Neural progenitor cell (in vitro differentiated cells): ENCODE results near the gene AMN1. TPM values are rescaled to one million over a fixed set of nuclear protein-coding genes. Genes with fewer than 3 reads are reported as not detected.

ENCODE experiments used
- DNase-seq: peaks from one replicate; pipeline ENCODE4 v3.0.0-alpha.2; 2016; ENCODE audit warnings: low spot score
- H2AFZ ChIP-seq: fragments of 200-600 bp; sonication (generic); replicated peaks from 2 replicates; pipeline ENCODE4 v1.6.1; 2016; ENCODE audit warnings: antibody characterized with exemption
- H3F3A ChIP-seq: fragments of 200-600 bp; sonication (generic); 2 replicates; pipeline ENCODE4 v1.6.1; 2016; ENCODE audit warnings: antibody characterized with exemption, low read depth
- H3K27ac ChIP-seq: fragments of 200-600 bp; sonication (generic); 2 replicates; pipeline ENCODE4 v1.5.1; 2016; ENCODE audit warnings: mild to moderate bottlenecking
- H3K27me3 ChIP-seq: fragments of 200-600 bp; sonication (generic); 2 replicates; pipeline ENCODE4 v1.6.1; 2016; ENCODE audit warnings: mild to moderate bottlenecking, moderate library complexity
- H3K36me3 ChIP-seq: fragments of 200-600 bp; sonication (generic); 2 replicates; pipeline ENCODE4 v1.5.1; 2016
- H3K4me1 ChIP-seq: fragments of 200-600 bp; sonication (generic); 2 replicates; pipeline ENCODE4 v1.6.1; 2016; ENCODE audit warnings: mixed run types
- H3K4me2 ChIP-seq: fragments of 200-600 bp; sonication (generic); 2 replicates; pipeline ENCODE4 v1.6.1; 2016
- H3K4me3 ChIP-seq: fragments of 200-600 bp; sonication (generic); 2 replicates; pipeline ENCODE4 v1.5.1; 2016
- H3K79me2 ChIP-seq: fragments of 200-600 bp; sonication (generic); 2 replicates; pipeline ENCODE4 v1.6.1; 2016; ENCODE audit warnings: low read depth
- H3K9ac ChIP-seq: fragments of 200-600 bp; sonication (generic); 2 replicates; pipeline ENCODE4 v1.6.1; 2016
- H3K9me3 ChIP-seq: fragments of 200-600 bp; sonication (generic); 2 replicates; pipeline ENCODE4 v1.5.1; 2016; ENCODE audit warnings: low read depth
- H4K20me1 ChIP-seq: fragments of 200-600 bp; sonication (generic); 2 replicates; pipeline ENCODE4 v1.6.1; 2016; ENCODE audit warnings: low read depth
- H3K27ac Mint-ChIP-seq: 3 replicates; pipeline ENCODE4 v1.8.0; 2021; ENCODE audit warnings: mixed read lengths
- H3K27me3 Mint-ChIP-seq: 2 replicates; pipeline ENCODE4 v1.8.0; 2022; ENCODE audit warnings: low read depth, mild to moderate bottlenecking, inconsistent platforms, moderate library complexity, mixed read lengths; ENCODE audit not compliant: insufficient read depth
- H3K36me3 Mint-ChIP-seq: 3 replicates; pipeline ENCODE4 v1.8.0; 2021; ENCODE audit warnings: mixed read lengths
- H3K4me1 Mint-ChIP-seq: 3 replicates; pipeline ENCODE4 v1.8.0; 2021; ENCODE audit warnings: mixed read lengths
- H3K4me3 Mint-ChIP-seq: 3 replicates; pipeline ENCODE4 v1.8.0; 2021; ENCODE audit warnings: mild to moderate bottlenecking, moderate library complexity, mixed read lengths
- H3K9me3 Mint-ChIP-seq: 3 replicates; pipeline ENCODE4 v1.8.0; 2020; ENCODE audit warnings: mixed read lengths
- CTCF ChIP-seq: fragments of 200-600 bp; sonication (generic); IDR thresholded peaks from 2 replicates; pipeline ENCODE4 v1.5.1; 2017; ENCODE audit warnings: antibody characterized with exemption, mild to moderate bottlenecking
- EZH2 ChIP-seq: fragments of 200-600 bp; sonication (generic); IDR thresholded peaks from 2 replicates; pipeline ENCODE4 v1.6.1; 2017; ENCODE audit warnings: antibody characterized with exemption, mild to moderate bottlenecking, moderate library complexity
- EZH2phosphoT487 ChIP-seq: fragments of 200-600 bp; sonication (generic); IDR thresholded peaks from 2 replicates; pipeline ENCODE4 v1.6.1; 2017; ENCODE audit warnings: antibody characterized with exemption
- total RNA-seq: library from RNA; depleted of rRNA; stranded (reverse); fragments of >200 nt; gene quantifications from 2 replicates; pipeline ENCODE4 v1.2.3, GENCODE V29; 2015; ENCODE audit warnings: low replicate concordance

The AMN1 gene
- total RNA-seq, 1 donor from 2014 or later, result 29.4 TPM

- no peaks in the 10 kb centered on the region for H3K36me3 ChIP-seq
Observed at GRCh38 chr12:31687101-31687527, 41.7 kb downstream of the AMN1 start.

GRCh38 chr12:31685801-31686200 lies 43.0 kb downstream of the AMN1 start:
- H3K27me3 Mint-ChIP-seq, result peaks cover 6% of the 10 kb centered on the region
- no peaks in the 10 kb centered on the region for H3K79me2 ChIP-seq
- DNase-seq, result no peak
- H3K4me1 Mint-ChIP-seq, result no peaks in the 10 kb centered on the region
- H3K27ac Mint-ChIP-seq, result no peak overlapping the region
- H3F3A ChIP-seq, result no peaks in the 10 kb centered on the region
- H3K4me3 ChIP-seq, result no peak overlapping the region
- H3K4me2 ChIP-seq, result no peak overlapping the region
- H3K4me1 ChIP-seq, result no peaks in the 10 kb centered on the region
- no peak overlapping the region for H3K9ac ChIP-seq
- H2AFZ ChIP-seq, result no peak overlapping the region
- H3K27ac ChIP-seq, result no peak overlapping the region
- no peaks in the 10 kb centered on the region for H3K9me3 ChIP-seq
- no peaks in the 10 kb centered on the region for H3K36me3 ChIP-seq
- H3K36me3 Mint-ChIP-seq, result peaks cover 19% of the 10 kb centered on the region
- no peaks in the 10 kb centered on the region for H4K20me1 ChIP-seq
- H3K9me3 Mint-ChIP-seq, result peaks cover 36% of the 10 kb centered on the region
- TF ChIP-seq EZH2, result no peak
- no peak for TF ChIP-seq CTCF
- no peak for TF ChIP-seq EZH2phosphoT487
- no peaks in the 10 kb centered on the region for H3K27me3 ChIP-seq
- H3K4me3 Mint-ChIP-seq, result no peak overlapping the region

More at GRCh38 chr12:31687101-31687527, 41.7 kb downstream of the AMN1 start:
- Histone ChIP-seq H3K4me3 (no peak overlapping the region), H3K4me1 (no peaks in the 10 kb centered on the region), H3K4me2 (no peak overlapping the region), H3K9ac (no peak overlapping the region), H4K20me1 (no peaks in the 10 kb centered on the region), H3K79me2 (no peaks in the 10 kb centered on the region), H3K27me3 (no peaks in the 10 kb centered on the region), H3K9me3 (no peaks in the 10 kb centered on the region), H2AFZ (no peak overlapping the region), H3F3A (no peaks in the 10 kb centered on the region), H3K27ac (no peak overlapping the region)
- Mint-ChIP-seq H3K4me1 (no peaks in the 10 kb centered on the region), H3K27ac (no peak overlapping the region), H3K9me3 (peaks cover 35% of the 10 kb centered on the region), H3K4me3 (no peak overlapping the region), H3K36me3 (peaks cover 19% of the 10 kb centered on the region), H3K27me3 (peaks cover 4% of the 10 kb centered on the region)
- DNase-seq, result no peak
- no peak for TF ChIP-seq CTCF
- TF ChIP-seq EZH2, result no peak
- no peak for TF ChIP-seq EZH2phosphoT487

GRCh38 chr12:31682136-31682962 lies 46.5 kb downstream of the AMN1 start:
- no peak overlapping the region for H3K4me2 ChIP-seq
- H3K9me3 ChIP-seq, result no peaks in the 10 kb centered on the region
- no peak overlapping the region for H3K9ac ChIP-seq
- H3K4me3 Mint-ChIP-seq, result no peak overlapping the region
- H3K27ac Mint-ChIP-seq, result no peak overlapping the region
- H3K79me2 ChIP-seq, result no peaks in the 10 kb centered on the region
- no peak overlapping the region for H2AFZ ChIP-seq
- peaks cover 6% of the 10 kb centered on the region for H3K27me3 Mint-ChIP-seq
- peaks cover 19% of the 10 kb centered on the region for H3K36me3 Mint-ChIP-seq
- H4K20me1 ChIP-seq, result no peaks in the 10 kb centered on the region
- peak; percentile 90 for DNase-seq
- peaks cover 36% of the 10 kb centered on the region for H3K9me3 Mint-ChIP-seq
- H3K27me3 ChIP-seq, result no peaks in the 10 kb centered on the region
- H3K27ac ChIP-seq, result no peak overlapping the region
- H3K4me1 Mint-ChIP-seq, result no peaks in the 10 kb centered on the region
- no peak overlapping the region for H3K4me3 ChIP-seq
- H3F3A ChIP-seq, result no peaks in the 10 kb centered on the region
- no peaks in the 10 kb centered on the region for H3K4me1 ChIP-seq
- H3K36me3 ChIP-seq, result no peaks in the 10 kb centered on the region
- TF ChIP-seq EZH2, result no peak
- TF ChIP-seq CTCF, result peak; percentile 83
- no peak for TF ChIP-seq EZH2phosphoT487
